ENCODE results near the gene PTPRD. TPM values are rescaled to one million over a fixed set of nuclear protein-coding genes. Genes with fewer than 3 reads are reported as not detected.

Gene PTPRD
- total and polyA plus RNA-seq, 9 of the 15 experiments (the other 6 are each of a cell fraction or from before 2014, with no cell fraction given): 0.11 TPM; not detected in 8

DNA sequence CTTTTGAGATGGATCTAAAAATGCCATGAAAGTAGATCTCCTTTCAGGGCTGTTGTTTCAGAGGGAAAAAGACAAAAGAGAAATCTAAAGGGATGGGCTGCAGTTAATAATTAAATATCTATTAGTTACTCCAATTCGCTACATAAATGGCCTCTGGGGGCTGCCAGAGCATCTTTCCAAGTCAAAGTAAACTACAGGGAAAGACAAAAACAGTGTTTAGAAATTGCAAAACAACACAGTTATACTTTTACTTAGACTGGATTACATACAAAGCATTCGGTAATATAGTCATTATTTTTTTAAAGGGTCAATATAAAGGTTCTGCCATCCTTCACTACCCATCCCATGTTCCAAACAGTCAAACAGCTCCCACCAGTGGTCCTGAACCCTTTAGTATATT, 1959.7 kb downstream of the PTPRD start:
- Histone ChIP-seq H3K4me1 (replicated peaks in 1 of 2; ENCODE audit: control insufficient read depth in 2 of 2, insufficient read depth in 2 of 2, low read length in 2 of 2) (no peaks in the 10 kb centered on the region), H3K9me1 (ENCODE audit: control insufficient read depth, insufficient read depth, low read length) (no peaks in the 10 kb centered on the region), H3K4me3 (no peak overlapping the region), H4K20me1 (replicated peaks; ENCODE audit: control insufficient read depth, insufficient read depth, low read length) (no peaks in the 10 kb centered on the region), H3K79me2 (ENCODE audit: control insufficient read depth, insufficient read depth, low read length) (no peaks in the 10 kb centered on the region), H3K9ac (ENCODE audit: insufficient read depth in 1 of 2, low read depth in 2 of 2, low read length in 2 of 2) (no peak overlapping the region), H2AFZ (ENCODE audit: low read depth, low read length) (no peak overlapping the region), H3K36me3 (ENCODE audit: control insufficient read depth, insufficient read depth, low read length) (no peaks in the 10 kb centered on the region), H3K9me3 (replicated peaks; ENCODE audit: control insufficient read depth, insufficient read depth, low read depth, low read length) (no peaks in the 10 kb centered on the region), H3K27ac (ENCODE audit: extremely low read depth, low read depth, low read length) (no peak overlapping the region), H3K4me2 (ENCODE audit: insufficient read depth, low read length) (no peak overlapping the region), H3K27me3 (ENCODE audit: control insufficient read depth in 2 of 2, insufficient read depth in 2 of 2, low read length in 2 of 2) (no peaks in the 10 kb centered on the region)
- intact Hi-C loops (cut with micrococcal nuclease): no loop called here
- BruUV-seq (replicated peaks): no TSS peak
- TF ChIP-seq POLR2B (IDR thresholded peaks at IDR 0.05; ENCODE audit: low read depth, partially characterized antibody): no peak
- in situ Hi-C loops (cut with MboI): no loop called here
- 0% methylated on average over 2 of the region's 2 CpGs for WGBS (ENCODE audit: insufficient coverage, low coverage, missing lambda C conversion rate)
- CTCF ChIA-PET (ENCODE audit: low intra/inter-chr PET ratio): no interaction called here
- POLR2A ChIA-PET: no interaction called here
- DNase-seq (ENCODE audit: extremely low read depth in 1 of 4, low spot score in 3 of 4): no peak
- FAIRE-seq: no peak
- no peak for ATAC-seq

DNA sequence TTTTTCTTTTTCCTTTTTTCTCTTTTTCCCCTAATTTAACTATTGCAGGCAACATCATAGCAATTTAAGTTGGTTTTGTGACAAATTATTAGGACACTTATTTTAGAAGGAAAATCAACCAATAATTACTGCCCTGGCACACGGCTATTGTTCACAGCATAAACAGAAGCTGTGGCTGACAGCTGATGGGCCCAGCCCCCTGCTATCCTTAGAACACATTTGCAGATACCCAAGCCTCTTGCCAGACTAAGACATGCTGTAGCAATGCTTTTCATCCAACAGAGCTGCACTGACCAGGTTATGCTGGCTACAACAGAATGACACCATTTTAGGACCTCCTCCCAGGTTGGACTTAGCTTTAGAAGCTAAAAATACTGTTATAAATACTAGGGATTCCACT, 1960.5 kb downstream of the PTPRD start:
- Histone ChIP-seq H3K36me3 (ENCODE audit: control insufficient read depth, insufficient read depth, low read length) (no peaks in the 10 kb centered on the region), H3K27me3 (ENCODE audit: control insufficient read depth in 2 of 2, insufficient read depth in 2 of 2, low read length in 2 of 2) (no peaks in the 10 kb centered on the region), H3K9ac (ENCODE audit: insufficient read depth in 1 of 2, low read depth in 2 of 2, low read length in 2 of 2) (no peak overlapping the region), H3K79me2 (ENCODE audit: control insufficient read depth, insufficient read depth, low read length) (no peaks in the 10 kb centered on the region), H3K4me1 (replicated peaks in 1 of 2; ENCODE audit: control insufficient read depth in 2 of 2, insufficient read depth in 2 of 2, low read length in 2 of 2) (no peaks in the 10 kb centered on the region), H3K4me2 (ENCODE audit: insufficient read depth, low read length) (no peak overlapping the region), H2AFZ (ENCODE audit: low read depth, low read length) (no peak overlapping the region), H3K9me3 (replicated peaks; ENCODE audit: control insufficient read depth, insufficient read depth, low read depth, low read length) (no peaks in the 10 kb centered on the region), H3K4me3 (no peak overlapping the region), H4K20me1 (replicated peaks; ENCODE audit: control insufficient read depth, insufficient read depth, low read length) (no peaks in the 10 kb centered on the region), H3K9me1 (ENCODE audit: control insufficient read depth, insufficient read depth, low read length) (no peaks in the 10 kb centered on the region), H3K27ac (ENCODE audit: extremely low read depth, low read depth, low read length) (no peak overlapping the region)
- no peak for DNase-seq (ENCODE audit: extremely low read depth in 1 of 4, low spot score in 3 of 4)
- WGBS (ENCODE audit: insufficient coverage, low coverage, missing lambda C conversion rate): 0% methylated on average over 1 of the region's 1 CpG
- TF ChIP-seq ZNF23 (CRISPR knock-in tag; IDR thresholded peaks at IDR 0.05) (no peak), ZNF77 (CRISPR knock-in tag; IDR thresholded peaks at IDR 0.05) (no peak), TCFL5 (CRISPR knock-in tag; conservative IDR thresholded peaks at IDR 0.05) (no peak), EWSR1 (IDR thresholded peaks at IDR 0.05; ENCODE audit: borderline replicate concordance, low read depth, partially characterized antibody) (no peak)
- BruUV-seq (replicated peaks): no TSS peak
- no peak for ATAC-seq
- intact Hi-C loops (cut with micrococcal nuclease) (no loop called here), in situ Hi-C loops (cut with MboI) (no loop called here)
- no peak for FAIRE-seq
- CTCF ChIA-PET (ENCODE audit: low intra/inter-chr PET ratio): no interaction called here
- POLR2A ChIA-PET: no interaction called here
